ENCODE measurements around the gene MMP21.
A peak's percentile ranks its signal among the peaks of the same experiment; 100 is the strongest.

The MMP21 gene

GRCh38 chr10:125765835-125766234, 9.8 kb downstream of the MMP21 start:
- no peak for DNase-seq (ENCODE audit: low read depth)

- no peak for DNase-seq (ENCODE audit: low read depth)
Observed at GRCh38 chr10:125762692-125763648, 12.7 kb downstream of the MMP21 start.

- no peak for DNase-seq (ENCODE audit: low read depth)
Observed at GRCh38 chr10:125761961-125762360, 13.7 kb downstream of the MMP21 start.

DNA sequence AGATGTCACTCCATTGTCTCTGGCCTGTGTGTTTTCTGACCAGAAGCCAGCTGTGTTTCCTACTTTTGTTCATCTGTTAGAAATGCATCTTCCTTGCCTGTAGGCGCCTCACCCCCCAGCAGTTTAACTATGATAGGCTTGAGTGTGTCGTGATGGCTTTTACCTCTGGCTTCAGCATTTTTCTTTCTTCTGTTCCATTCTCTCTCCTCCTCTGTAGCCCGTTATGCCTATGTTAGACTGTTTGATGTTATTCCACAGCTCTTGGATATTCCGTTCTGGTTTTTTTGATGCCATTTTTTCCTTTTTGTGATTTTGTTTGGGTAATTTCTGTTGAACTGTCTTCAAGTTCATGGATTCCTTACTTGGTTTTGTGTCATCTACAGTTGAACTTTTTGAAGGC, 17.9 kb downstream of the MMP21 start:
- DNase-seq (ENCODE audit: low read depth): no peak

- DNase-seq (ENCODE audit: low read depth): no peak
Observed at GRCh38 chr10:125756853-125757487, 18.7 kb downstream of the MMP21 start.

GRCh38 chr10:125756196-125756595, 19.4 kb downstream of the MMP21 start:
- no peak for DNase-seq (ENCODE audit: low read depth)

DNA sequence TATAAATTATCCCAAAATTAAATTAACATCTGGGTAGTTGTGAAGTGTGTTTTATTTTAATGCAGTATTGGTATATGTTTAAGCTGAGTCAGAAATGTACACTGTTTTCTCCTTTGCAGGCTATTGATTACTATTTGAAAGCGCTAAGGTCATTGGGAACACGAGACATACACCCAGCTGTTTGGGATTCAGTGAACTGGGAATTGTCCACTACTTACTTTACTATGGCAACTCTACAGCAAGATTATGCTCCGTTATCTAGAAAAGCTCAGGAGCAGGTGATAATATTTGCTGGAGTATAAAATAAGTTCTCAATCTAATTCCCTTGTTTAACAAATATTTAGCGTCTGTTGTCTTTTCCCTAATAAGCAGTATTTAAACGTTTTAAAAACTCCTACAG, 28.2 kb downstream of the MMP21 start:
- no peak for DNase-seq (ENCODE audit: low read depth)

- no peak for DNase-seq (ENCODE audit: low read depth)
Observed at GRCh38 chr10:125744909-125745308, 30.7 kb downstream of the MMP21 start.

GRCh38 chr10:125742465-125742864, 33.2 kb downstream of the MMP21 start:
- DNase-seq (ENCODE audit: low read depth): no peak

DNA sequence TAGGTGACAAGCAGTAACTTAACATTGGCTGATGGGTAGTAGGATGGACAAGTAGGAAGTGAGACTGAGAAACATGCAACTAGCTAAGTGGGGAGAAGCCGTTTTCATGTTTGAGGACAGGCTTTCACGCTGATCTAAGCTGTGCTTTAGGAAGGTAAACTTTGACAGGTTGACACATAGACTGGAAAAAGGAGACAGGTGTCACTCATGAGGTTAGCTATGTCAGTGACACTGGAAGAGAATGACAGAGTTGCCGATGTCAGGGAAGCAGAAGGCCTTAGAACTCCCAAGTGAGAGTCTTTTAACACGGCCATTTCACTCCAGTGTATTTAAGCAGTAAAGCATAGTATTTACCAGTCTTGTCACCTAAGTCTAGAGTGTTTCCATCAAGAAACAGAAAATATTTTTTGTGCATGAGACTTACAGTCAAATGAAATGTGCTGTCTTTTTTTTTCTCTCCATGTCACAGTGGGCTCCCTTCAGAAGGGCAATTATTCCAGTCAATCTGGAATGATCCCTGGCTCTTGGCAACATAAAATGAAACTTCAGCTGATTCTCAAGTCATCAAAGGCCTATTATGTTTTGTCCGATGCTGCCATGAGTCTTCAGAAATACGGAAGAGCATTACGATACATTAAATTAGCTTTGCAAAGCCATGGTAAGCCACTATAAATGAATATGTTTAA, 35.5 kb downstream of the MMP21 start:
- DNase-seq (ENCODE audit: low read depth): no peak

- no peak for DNase-seq (ENCODE audit: low read depth)
Observed at GRCh38 chr10:125738206-125738605, 37.4 kb downstream of the MMP21 start.

DNA sequence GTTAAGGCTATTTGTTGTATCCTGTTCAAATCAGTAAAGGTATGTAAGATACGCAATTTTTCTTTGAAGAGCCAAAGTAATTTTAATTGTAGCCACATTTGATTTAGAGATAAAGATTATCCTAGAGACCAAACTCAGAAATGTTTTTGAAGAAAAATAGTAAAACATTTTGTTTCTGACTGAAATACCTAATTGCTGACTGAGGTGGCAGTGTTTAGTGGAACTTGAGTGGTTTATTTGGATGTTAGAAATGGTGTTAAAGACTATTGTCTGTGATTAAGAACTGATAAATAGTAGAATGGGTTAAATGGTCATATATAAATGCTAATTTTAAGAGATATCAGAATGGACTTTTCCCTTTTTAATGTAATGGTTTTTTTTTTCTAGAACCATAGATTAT, 40.8 kb downstream of the MMP21 start:
- DNase-seq (ENCODE audit: low read depth): no peak

- no peak for DNase-seq (ENCODE audit: low read depth)
Observed at GRCh38 chr10:125734148-125734547, 41.5 kb downstream of the MMP21 start.

- no peak for DNase-seq (ENCODE audit: low read depth)
Observed at GRCh38 chr10:125727436-125727835, 48.2 kb downstream of the MMP21 start.

DNA sequence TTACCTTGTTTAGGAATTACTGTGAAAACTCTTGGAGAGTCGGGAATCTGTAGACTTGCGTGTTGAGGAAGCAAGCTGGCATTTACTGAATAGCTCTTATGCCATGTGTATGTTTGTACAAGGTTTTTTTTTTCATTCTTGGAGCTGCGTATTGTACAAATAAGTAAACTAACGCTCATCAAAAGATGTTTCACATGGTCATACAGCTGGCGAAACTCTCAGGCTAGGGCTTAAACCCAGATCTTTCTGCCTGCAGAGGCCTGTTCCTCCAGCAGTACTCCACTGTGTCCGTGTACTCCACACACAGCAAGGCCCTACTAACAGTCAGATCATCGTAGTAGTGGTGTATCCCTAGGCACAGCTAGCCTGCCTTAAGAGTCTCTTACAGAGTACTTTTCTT, 48.7 kb downstream of the MMP21 start:
- no peak for DNase-seq (ENCODE audit: low read depth)

DNA sequence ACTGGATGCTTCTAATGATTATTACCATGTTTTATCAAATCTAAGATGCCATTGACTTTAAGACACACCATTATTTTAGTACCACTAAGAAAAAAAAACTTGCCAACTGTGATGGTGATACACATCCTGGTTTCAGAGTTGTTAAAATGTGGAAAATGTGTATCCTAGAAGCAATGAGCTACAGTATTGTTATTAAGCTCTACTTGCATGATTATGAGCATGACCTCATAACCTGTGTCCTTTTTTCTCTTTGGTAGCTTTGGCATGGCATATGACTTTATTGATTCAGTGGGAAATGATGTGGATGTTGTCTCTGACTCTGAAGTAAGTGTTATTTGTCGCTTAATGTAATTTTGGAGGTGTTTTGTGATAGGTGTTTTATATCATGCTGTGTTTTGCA, 52.8 kb downstream of the MMP21 start:
- DNase-seq (ENCODE audit: low read depth): no peak

DNA sequence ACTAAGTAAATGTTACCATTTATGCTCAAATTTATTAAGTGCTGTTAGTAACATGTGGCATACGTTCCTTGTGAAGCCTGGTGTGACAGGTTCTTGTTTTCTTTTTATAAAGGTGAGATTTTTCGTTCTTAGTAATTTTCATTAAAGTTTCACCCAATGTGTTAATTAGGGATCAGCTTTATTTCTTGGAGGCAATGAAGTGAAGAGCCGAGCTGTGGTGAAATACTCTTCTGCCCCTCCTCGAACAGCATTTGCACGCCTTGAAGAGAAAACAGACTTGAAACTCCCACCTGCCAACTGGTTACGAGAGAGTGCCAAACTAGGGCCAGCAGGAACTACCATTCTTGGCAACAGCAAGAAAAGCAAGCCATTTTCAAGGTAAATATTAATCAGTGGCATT, 54.6 kb downstream of the MMP21 start:
- DNase-seq (ENCODE audit: low read depth): no peak

- no peak for DNase-seq (ENCODE audit: low read depth)
Observed at GRCh38 chr10:125720002-125720382, 55.6 kb downstream of the MMP21 start.

DNA sequence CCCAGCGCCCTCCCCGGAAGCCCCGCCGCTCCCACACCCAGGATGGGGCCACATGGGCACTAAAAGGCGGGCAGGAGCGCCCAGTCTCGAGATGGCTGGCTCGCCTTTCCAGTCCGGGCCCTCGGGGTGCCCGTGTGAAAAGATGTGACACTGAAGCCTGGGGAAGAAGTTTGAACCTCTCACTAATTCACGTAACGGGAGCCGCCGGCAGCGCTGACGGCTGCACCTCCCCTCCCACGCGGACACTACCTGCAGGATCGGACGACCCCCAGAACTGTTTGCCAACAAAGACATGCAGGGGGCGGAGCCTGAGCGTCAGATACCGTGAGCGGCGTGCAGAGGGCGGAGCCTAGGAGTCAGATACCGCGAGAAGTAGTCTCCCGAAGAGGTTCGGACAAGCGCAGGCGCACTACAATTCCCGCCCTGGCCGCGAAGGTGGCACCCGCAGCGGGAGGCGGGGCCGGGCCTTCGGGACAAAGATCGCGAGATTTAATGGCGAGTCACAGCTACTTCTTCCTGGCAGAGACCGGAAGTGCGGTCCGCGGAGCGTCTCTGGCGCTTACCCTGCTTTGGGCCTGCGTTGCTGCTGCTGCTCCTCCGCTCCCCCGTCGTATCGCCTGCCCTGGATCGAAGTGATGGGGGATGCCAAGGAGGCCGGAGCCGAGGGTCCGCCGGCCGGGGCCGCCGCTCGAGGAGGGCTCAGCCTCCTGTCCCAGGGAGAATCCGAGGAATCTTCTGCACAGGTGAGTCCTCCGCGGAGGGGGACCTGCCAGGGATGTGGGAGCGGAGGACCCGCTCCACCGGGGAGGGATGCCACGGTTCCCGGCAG, 56.2 kb downstream of the MMP21 start, which contains the start of gene EDRF1:
Gene EDRF1, plus strand, starts transcription at position 537 of the 829 bp plus-strand sequence. Its CDS starts 99 bp downstream, at position 636.
- peak; percentile 99 for DNase-seq (ENCODE audit: low read depth)

Measured in activated T-cell treated with anti-CD3 and anti-CD28 coated beads for 24 hours (primary cell).